Liver (tissue), 9 donors: Measurements from ENCODE around the gene GPX4. TPM values are rescaled to one million over a fixed set of nuclear protein-coding genes. Genes with fewer than 3 reads are reported as not detected.

Experiments
- DNase-seq: peaks from one replicate; pipeline ENCODE4 v3.0.0-alpha.2; 2017; ENCODE audit warnings: low spot score
- H3K27ac ChIP-seq, 2 donors: one replicate each; pipeline ENCODE4 v1.7.0; 2013; ENCODE audit warnings: inconsistent platforms in 2 of 2, low read length in 2 of 2, control low read depth in 1 of 2, low read depth in 1 of 2, mild to moderate bottlenecking in 1 of 2
- H3K27me3 ChIP-seq, 4 donors: one replicate each; pipeline versions ENCODE4 v1.6.1 to v1.7.0; 2013; ENCODE audit warnings: low read length in 3 of 4, inconsistent platforms in 1 of 4, mild to moderate bottlenecking in 1 of 4, moderate library complexity in 1 of 4; ENCODE audit not compliant: control insufficient read depth in 4 of 4, insufficient read depth in 4 of 4
- H3K36me3 ChIP-seq, 4 donors: one replicate each; pipeline versions ENCODE4 v1.6.1 to v1.7.0; 2013; ENCODE audit warnings: low read length in 3 of 4, mild to moderate bottlenecking in 3 of 4, low read depth in 1 of 4, moderate library complexity in 1 of 4; ENCODE audit not compliant: control insufficient read depth in 4 of 4, insufficient read depth in 3 of 4
- H3K4me1 ChIP-seq, 4 donors: one replicate each; pipeline versions ENCODE4 v1.6.1 to v1.7.0; 2013; ENCODE audit warnings: low read length in 3 of 4, mild to moderate bottlenecking in 3 of 4, moderate library complexity in 1 of 4; ENCODE audit not compliant: control insufficient read depth in 4 of 4, insufficient read depth in 4 of 4
- H3K4me3 ChIP-seq, 3 donors: one replicate each; pipeline versions ENCODE4 v1.6.1 to v1.7.0; 2013; ENCODE audit warnings: low read length in 3 of 3, control low read depth in 1 of 3, low read depth in 1 of 3, mild to moderate bottlenecking in 1 of 3
- H3K9ac ChIP-seq, 2 donors: one replicate each; pipeline ENCODE4 v1.7.0; 2013; ENCODE audit warnings: low read length in 2 of 2, mild to moderate bottlenecking in 2 of 2, moderate library complexity in 2 of 2, control low read depth in 1 of 2, low read depth in 1 of 2
- H3K9me3 ChIP-seq, 4 donors: one replicate each; pipeline versions ENCODE4 v1.6.1 to v1.7.0; 2013; ENCODE audit warnings: low read length in 3 of 4; ENCODE audit not compliant: control insufficient read depth in 4 of 4
- EGR1 ChIP-seq, 2 donors: IDR thresholded peaks; 2 replicates each; pipeline ENCODE4 v1.6.1; 2016 to 2018; ENCODE audit warnings: antibody characterized with exemption in 2 of 2, low read depth in 2 of 2
- FOXA1 ChIP-seq: IDR thresholded peaks from 2 replicates; pipeline ENCODE4 v1.6.1; 2016; ENCODE audit warnings: antibody characterized with exemption
- FOXA2 ChIP-seq: IDR thresholded peaks from 2 replicates; pipeline ENCODE4 v1.6.1; 2016; ENCODE audit warnings: antibody characterized with exemption
- GABPA ChIP-seq, 2 donors: IDR thresholded peaks in 1 of 2; conservative IDR thresholded peaks in 1 of 2; 2 replicates each; pipeline ENCODE4 v1.6.1; 2016; ENCODE audit warnings: antibody characterized with exemption in 2 of 2, mild to moderate bottlenecking in 1 of 2, moderate library complexity in 1 of 2
- HNF4A ChIP-seq, 2 donors: conservative IDR thresholded peaks; 2 replicates each; pipeline ENCODE4 v1.6.1; 2016; ENCODE audit warnings: antibody characterized with exemption in 2 of 2, mild to moderate bottlenecking in 2 of 2
- HNF4G ChIP-seq: IDR thresholded peaks from 2 replicates; pipeline ENCODE4 v1.6.1; 2016; ENCODE audit warnings: antibody characterized with exemption
- JUND ChIP-seq, 2 donors: IDR thresholded peaks; 2 replicates each; pipeline ENCODE4 v1.6.1; 2016; ENCODE audit warnings: antibody characterized with exemption in 2 of 2
- NR2F2 ChIP-seq: IDR thresholded peaks from 2 replicates; pipeline ENCODE4 v1.6.1; 2016; ENCODE audit warnings: antibody characterized with exemption
- RAD21 ChIP-seq, 2 donors: IDR thresholded peaks; 2 replicates each; pipeline ENCODE4 v1.6.1; 2016; ENCODE audit warnings: antibody characterized with exemption in 2 of 2, mild to moderate bottlenecking in 2 of 2
- RXRA ChIP-seq, 2 donors: IDR thresholded peaks; 2 replicates each; pipeline ENCODE4 v1.6.1; 2017 to 2018; ENCODE audit warnings: antibody characterized with exemption in 2 of 2, mild to moderate bottlenecking in 1 of 2
- SP1 ChIP-seq: IDR thresholded peaks from 2 replicates; pipeline ENCODE4 v1.6.1; 2018; ENCODE audit warnings: antibody characterized with exemption, mild to moderate bottlenecking
- TAF1 ChIP-seq: conservative IDR thresholded peaks from 2 replicates; pipeline ENCODE4 v1.6.1; 2016; ENCODE audit warnings: antibody characterized with exemption, mild to moderate bottlenecking
- YY1 ChIP-seq: IDR thresholded peaks from 2 replicates; pipeline ENCODE4 v1.6.1; 2016; ENCODE audit warnings: antibody characterized with exemption, mild to moderate bottlenecking
- WGBS: extraction: QIAGEN DNeasy Blood & Tissue Kit; methylation state at CpG from one replicate; pipeline ENCODE4 v1.1.7; 2013; 5-methylcytosine and 5-hydroxymethylcytosine counted together
- polyA plus RNA-seq, 2 donors: library from polyadenylated mRNA; stranded (reverse) in 1 of 2; unstranded in 1 of 2; fragments of 200-250 nt in 1 of 2; fragments of >200 nt in 1 of 2; fragmentation: Nextera tagmentation in 1 of 2; extraction: Ambion mirVana in 1 of 2; gene quantifications; one replicate each; pipeline versions ENCODE4 v1.2.1 to v1.2.3, GENCODE V29; 2013 to 2015
- total RNA-seq, 2 donors: library from RNA; depleted of rRNA; stranded (reverse); fragments of >200 nt; gene quantifications; one replicate each; pipeline ENCODE4 v1.2.3, GENCODE V29; 2014
- TF ChIP-seq, protein P1 (sequence below): fragments of 150-350 bp; IDR thresholded peaks from 2 replicates; pipeline ENCODE4 v1.5.1; 2017; ENCODE audit warnings: improper control_type of control experiment, low read depth, low read length; ENCODE audit not compliant: missing input control
- TF ChIP-seq, protein P2 (sequence below): IDR thresholded peaks from 2 replicates; pipeline ENCODE4 v1.6.1; 2016; ENCODE audit warnings: antibody characterized with exemption
- TF ChIP-seq, protein P3 (sequence below): IDR thresholded peaks from 2 replicates; pipeline ENCODE4 v1.6.1; 2016; ENCODE audit warnings: antibody characterized with exemption
- TF ChIP-seq, protein P4 (sequence below): IDR thresholded peaks from 2 replicates; pipeline ENCODE4 v1.6.1; 2016; ENCODE audit warnings: antibody characterized with exemption, mild to moderate bottlenecking
- TF ChIP-seq, protein P5 (sequence below): IDR thresholded peaks from 2 replicates; pipeline ENCODE4 v1.6.1; 2016; ENCODE audit warnings: antibody characterized with exemption
- donor health status: healthy.
- donor health status: healthy.
- donor health status: healthy.
- donor health status: healthy.
- donor health status: healthy.

Gene GPX4
- total and polyA plus RNA-seq, 4 donors, result 122 to 558 (median 298) TPM

DNA sequence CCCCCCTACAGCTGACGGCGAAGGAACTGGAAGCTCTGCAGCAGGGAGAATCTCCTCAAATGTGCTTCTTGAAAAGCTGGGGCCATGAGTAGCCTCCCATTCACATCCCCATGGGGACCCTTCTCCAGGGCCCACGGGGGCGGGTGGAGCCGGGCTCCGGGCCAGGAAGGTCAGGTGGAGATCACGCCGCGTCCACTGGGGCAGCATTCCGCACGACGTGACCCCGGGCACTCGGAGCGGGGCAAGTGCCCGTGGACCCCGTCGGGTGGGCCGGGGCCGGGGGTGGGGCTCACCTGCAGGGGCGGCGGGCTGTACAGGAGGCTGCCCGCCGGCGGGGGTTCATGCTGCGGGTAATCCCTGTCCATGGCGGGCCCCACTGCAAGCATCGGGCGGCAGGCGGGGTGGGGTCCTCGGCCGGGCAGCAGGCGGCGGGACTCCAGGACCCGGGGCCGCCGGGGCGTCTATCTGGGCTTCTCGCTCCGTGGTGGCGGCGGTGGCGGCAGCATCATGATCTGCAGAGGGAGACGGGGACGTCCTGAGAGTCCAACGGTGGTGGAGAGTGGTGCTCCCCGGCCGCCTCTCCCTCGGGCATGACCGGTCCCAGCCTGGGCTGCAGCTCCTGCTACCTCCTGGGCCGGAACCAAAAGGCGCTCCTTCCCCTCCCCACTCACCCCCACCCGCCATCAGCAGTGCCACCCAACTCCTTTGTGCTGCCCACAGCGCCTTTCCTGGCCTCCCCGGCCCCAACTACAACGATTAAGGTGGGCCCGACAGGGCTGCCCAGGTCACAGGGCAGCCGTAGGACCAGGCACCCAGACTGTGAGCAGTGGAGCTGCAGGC is 50.3 kb downstream of the GPX4 start:
- Histone ChIP-seq H3K4me1 (peaks cover 14 to 25% (median 21%) of the 10 kb centered on the region in 4 donors), H3K27ac (peak overlapping the region; percentile 85 to 99), H3K9ac (peak overlapping the region in 1 of 2 donors; percentile 52), H3K27me3 (no peaks in the 10 kb centered on the region), H3K4me3 (peak overlapping the region in 2 of 3 donors; percentile 51 to 56), H3K36me3 (peaks cover 4 to 18% (median 7%) of the 10 kb centered on the region in 4 donors), H3K9me3 (no peaks in the 10 kb centered on the region)
- 92% methylated on average over 58 of the region's 58 CpGs for WGBS
- no peak for DNase-seq
- TF ChIP-seq HNF4A (conservative IDR thresholded peaks at IDR 0.05), result no peak
- TF ChIP-seq, protein P1, sequence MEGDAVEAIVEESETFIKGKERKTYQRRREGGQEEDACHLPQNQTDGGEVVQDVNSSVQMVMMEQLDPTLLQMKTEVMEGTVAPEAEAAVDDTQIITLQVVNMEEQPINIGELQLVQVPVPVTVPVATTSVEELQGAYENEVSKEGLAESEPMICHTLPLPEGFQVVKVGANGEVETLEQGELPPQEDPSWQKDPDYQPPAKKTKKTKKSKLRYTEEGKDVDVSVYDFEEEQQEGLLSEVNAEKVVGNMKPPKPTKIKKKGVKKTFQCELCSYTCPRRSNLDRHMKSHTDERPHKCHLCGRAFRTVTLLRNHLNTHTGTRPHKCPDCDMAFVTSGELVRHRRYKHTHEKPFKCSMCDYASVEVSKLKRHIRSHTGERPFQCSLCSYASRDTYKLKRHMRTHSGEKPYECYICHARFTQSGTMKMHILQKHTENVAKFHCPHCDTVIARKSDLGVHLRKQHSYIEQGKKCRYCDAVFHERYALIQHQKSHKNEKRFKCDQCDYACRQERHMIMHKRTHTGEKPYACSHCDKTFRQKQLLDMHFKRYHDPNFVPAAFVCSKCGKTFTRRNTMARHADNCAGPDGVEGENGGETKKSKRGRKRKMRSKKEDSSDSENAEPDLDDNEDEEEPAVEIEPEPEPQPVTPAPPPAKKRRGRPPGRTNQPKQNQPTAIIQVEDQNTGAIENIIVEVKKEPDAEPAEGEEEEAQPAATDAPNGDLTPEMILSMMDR, result no peak
- TF ChIP-seq, protein P2, sequence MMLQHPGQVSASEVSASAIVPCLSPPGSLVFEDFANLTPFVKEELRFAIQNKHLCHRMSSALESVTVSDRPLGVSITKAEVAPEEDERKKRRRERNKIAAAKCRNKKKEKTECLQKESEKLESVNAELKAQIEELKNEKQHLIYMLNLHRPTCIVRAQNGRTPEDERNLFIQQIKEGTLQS, result no peak
- no peak for TF ChIP-seq RXRA (IDR thresholded peaks at IDR 0.05)
- TF ChIP-seq FOXA2, result no peak
- no peak for TF ChIP-seq GABPA (IDR thresholded peaks at IDR 0.05 in 1 of 2, conservative IDR thresholded peaks at IDR 0.05 in 1 of 2)
- TF ChIP-seq JUND (IDR thresholded peaks at IDR 0.05), result no peak

DNA sequence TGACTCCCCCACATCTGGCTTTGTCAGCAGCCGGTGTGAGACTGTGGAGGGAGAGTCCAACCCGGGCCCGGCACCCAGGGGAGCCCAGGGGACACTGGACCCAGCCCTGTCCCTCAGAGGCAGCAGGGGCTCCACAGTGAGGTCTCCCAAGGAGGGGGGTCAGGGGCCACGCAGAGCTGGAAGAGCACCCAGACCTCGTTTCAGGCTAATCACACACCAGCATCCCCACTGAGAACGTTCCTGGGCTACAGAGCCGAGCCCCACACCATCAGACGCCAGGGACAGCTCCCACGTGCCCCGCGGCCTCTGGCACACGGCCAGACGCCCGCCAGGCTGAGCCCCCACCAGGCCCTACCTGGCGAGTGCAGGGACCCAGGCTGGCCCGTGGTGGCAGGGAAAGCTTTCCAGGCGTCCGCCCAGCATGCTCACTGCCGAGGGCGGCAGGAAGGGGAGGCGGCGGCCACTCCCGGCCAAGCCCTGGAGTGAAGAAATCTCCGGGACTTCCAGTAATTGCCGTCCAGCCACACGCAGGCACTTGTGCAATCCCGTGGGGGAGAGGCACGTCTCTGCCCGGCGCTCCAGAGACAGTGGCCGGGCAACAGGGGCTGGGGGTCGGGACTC is 51.0 kb downstream of the GPX4 start:
- H3K9me3 ChIP-seq, result no peaks in the 10 kb centered on the region
- TF ChIP-seq HNF4A (conservative IDR thresholded peaks at IDR 0.05) (peak; percentile 33 to 53), JUND (IDR thresholded peaks at IDR 0.05) (peak in 1 of 2 donors; percentile 53), FOXA2 (peak; percentile 23), TAF1 (no peak), GABPA (IDR thresholded peaks at IDR 0.05 in 1 of 2, conservative IDR thresholded peaks at IDR 0.05 in 1 of 2) (peak in 1 of 2 donors; percentile 67), NR2F2 (peak; percentile 71), RXRA (IDR thresholded peaks at IDR 0.05) (peak; percentile 86), YY1 (peak; percentile 75), RAD21 (IDR thresholded peaks at IDR 0.05) (peak in 1 of 2 donors; percentile 69), SP1 (peak; percentile 82), FOXA1 (no peak), HNF4G (no peak), EGR1 (IDR thresholded peaks at IDR 0.05; ENCODE audit: low read depth in 2 of 2) (peak in 1 of 2 donors; percentile 61)
- TF ChIP-seq, protein P1, result peak; percentile 2
- TF ChIP-seq, protein P3, sequence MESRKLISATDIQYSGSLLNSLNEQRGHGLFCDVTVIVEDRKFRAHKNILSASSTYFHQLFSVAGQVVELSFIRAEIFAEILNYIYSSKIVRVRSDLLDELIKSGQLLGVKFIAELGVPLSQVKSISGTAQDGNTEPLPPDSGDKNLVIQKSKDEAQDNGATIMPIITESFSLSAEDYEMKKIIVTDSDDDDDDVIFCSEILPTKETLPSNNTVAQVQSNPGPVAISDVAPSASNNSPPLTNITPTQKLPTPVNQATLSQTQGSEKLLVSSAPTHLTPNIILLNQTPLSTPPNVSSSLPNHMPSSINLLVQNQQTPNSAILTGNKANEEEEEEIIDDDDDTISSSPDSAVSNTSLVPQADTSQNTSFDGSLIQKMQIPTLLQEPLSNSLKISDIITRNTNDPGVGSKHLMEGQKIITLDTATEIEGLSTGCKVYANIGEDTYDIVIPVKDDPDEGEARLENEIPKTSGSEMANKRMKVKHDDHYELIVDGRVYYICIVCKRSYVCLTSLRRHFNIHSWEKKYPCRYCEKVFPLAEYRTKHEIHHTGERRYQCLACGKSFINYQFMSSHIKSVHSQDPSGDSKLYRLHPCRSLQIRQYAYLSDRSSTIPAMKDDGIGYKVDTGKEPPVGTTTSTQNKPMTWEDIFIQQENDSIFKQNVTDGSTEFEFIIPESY, result no peak
- TF ChIP-seq, protein P4, sequence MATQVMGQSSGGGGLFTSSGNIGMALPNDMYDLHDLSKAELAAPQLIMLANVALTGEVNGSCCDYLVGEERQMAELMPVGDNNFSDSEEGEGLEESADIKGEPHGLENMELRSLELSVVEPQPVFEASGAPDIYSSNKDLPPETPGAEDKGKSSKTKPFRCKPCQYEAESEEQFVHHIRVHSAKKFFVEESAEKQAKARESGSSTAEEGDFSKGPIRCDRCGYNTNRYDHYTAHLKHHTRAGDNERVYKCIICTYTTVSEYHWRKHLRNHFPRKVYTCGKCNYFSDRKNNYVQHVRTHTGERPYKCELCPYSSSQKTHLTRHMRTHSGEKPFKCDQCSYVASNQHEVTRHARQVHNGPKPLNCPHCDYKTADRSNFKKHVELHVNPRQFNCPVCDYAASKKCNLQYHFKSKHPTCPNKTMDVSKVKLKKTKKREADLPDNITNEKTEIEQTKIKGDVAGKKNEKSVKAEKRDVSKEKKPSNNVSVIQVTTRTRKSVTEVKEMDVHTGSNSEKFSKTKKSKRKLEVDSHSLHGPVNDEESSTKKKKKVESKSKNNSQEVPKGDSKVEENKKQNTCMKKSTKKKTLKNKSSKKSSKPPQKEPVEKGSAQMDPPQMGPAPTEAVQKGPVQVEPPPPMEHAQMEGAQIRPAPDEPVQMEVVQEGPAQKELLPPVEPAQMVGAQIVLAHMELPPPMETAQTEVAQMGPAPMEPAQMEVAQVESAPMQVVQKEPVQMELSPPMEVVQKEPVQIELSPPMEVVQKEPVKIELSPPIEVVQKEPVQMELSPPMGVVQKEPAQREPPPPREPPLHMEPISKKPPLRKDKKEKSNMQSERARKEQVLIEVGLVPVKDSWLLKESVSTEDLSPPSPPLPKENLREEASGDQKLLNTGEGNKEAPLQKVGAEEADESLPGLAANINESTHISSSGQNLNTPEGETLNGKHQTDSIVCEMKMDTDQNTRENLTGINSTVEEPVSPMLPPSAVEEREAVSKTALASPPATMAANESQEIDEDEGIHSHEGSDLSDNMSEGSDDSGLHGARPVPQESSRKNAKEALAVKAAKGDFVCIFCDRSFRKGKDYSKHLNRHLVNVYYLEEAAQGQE, result peak; percentile 67
- TF ChIP-seq, protein P5, sequence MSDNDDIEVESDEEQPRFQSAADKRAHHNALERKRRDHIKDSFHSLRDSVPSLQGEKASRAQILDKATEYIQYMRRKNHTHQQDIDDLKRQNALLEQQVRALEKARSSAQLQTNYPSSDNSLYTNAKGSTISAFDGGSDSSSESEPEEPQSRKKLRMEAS, result no peak
- TF ChIP-seq, protein P2, result no peak
- H3K4me3 ChIP-seq, result peak overlapping the region in 2 of 3 donors; percentile 51 to 56
- WGBS, result 13% methylated on average over 32 of the region's 32 CpGs
- peaks cover 4 to 12% (median 5%) of the 10 kb centered on the region in 4 donors for H3K36me3 ChIP-seq
- peaks cover 14 to 25% (median 22%) of the 10 kb centered on the region in 4 donors for H3K4me1 ChIP-seq
- H3K27me3 ChIP-seq, result no peaks in the 10 kb centered on the region
- peak overlapping the region; percentile 52 to 60 for H3K9ac ChIP-seq
- peak overlapping the region; percentile 85 to 99 for H3K27ac ChIP-seq
- DNase-seq, result no peak
